Neutrophil (primary cell): ENCODE measurements around the gene OR14K1.
"Not testable (repeated sequence)": the region's sequence is repeated elsewhere in the genome, so short reads cannot be mapped to it uniquely, and the experiment has no call there.

ENCODE experiments used
- H3K27ac ChIP-seq: fragments of 200-600 bp; sonication (generic); 2 replicates; pipeline ENCODE4 v1.5.1; 2016; ENCODE audit warnings: mild to moderate bottlenecking, moderate library complexity
- H3K27me3 ChIP-seq: fragments of 200-600 bp; sonication (generic); 2 replicates; pipeline ENCODE4 v1.6.0; 2016; ENCODE audit warnings: mild to moderate bottlenecking
- H3K36me3 ChIP-seq: fragments of 200-600 bp; sonication (generic); 2 replicates; pipeline ENCODE4 v1.5.1; 2017
- H3K4me1 ChIP-seq, 2 experiments: fragments of 200-600 bp in 1 of 2; sonication (generic) in 1 of 2; 1 replicate in 1 of 2; 2 replicates in 1 of 2; pipeline versions ENCODE4 v1.5.1 to v1.6.1; 2013 to 2016; ENCODE audit warnings: low read depth in 1 of 2, low read length in 1 of 2, mild to moderate bottlenecking in 1 of 2, moderate library complexity in 1 of 2; ENCODE audit not compliant: control insufficient read depth in 1 of 2, insufficient read depth in 1 of 2
- H3K4me3 ChIP-seq, 2 experiments: fragments of 200-600 bp in 1 of 2; sonication (generic) in 1 of 2; 1 replicate in 1 of 2; 2 replicates in 1 of 2; pipeline ENCODE4 v1.5.1; 2013 to 2016; ENCODE audit warnings: low read depth in 1 of 2, low read length in 1 of 2, mild to moderate bottlenecking in 1 of 2, moderate library complexity in 1 of 2
- H3K9me3 ChIP-seq: fragments of 200-600 bp; sonication (generic); 2 replicates; pipeline ENCODE4 v1.5.1; 2016
- TF ChIP-seq, protein P1 (sequence below): fragments of 200-600 bp; sonication (generic); IDR thresholded peaks from 2 replicates; pipeline ENCODE4 v1.5.1; 2016; ENCODE audit warnings: antibody characterized with exemption

OR14K1 gene

GRCh38 chr1:247740721-247741120 lies 2.3 kb downstream of the OR14K1 start:
- H3K27me3 ChIP-seq = no peaks in the 10 kb centered on the region
- no peaks in the 10 kb centered on the region for H3K4me1 ChIP-seq
- no peaks in the 10 kb centered on the region for H3K36me3 ChIP-seq
- TF ChIP-seq, protein P1, sequence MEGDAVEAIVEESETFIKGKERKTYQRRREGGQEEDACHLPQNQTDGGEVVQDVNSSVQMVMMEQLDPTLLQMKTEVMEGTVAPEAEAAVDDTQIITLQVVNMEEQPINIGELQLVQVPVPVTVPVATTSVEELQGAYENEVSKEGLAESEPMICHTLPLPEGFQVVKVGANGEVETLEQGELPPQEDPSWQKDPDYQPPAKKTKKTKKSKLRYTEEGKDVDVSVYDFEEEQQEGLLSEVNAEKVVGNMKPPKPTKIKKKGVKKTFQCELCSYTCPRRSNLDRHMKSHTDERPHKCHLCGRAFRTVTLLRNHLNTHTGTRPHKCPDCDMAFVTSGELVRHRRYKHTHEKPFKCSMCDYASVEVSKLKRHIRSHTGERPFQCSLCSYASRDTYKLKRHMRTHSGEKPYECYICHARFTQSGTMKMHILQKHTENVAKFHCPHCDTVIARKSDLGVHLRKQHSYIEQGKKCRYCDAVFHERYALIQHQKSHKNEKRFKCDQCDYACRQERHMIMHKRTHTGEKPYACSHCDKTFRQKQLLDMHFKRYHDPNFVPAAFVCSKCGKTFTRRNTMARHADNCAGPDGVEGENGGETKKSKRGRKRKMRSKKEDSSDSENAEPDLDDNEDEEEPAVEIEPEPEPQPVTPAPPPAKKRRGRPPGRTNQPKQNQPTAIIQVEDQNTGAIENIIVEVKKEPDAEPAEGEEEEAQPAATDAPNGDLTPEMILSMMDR = no peak
- H3K9me3 ChIP-seq = no peaks in the 10 kb centered on the region
- H3K4me3 ChIP-seq = no peak overlapping the region
- no peak overlapping the region for H3K27ac ChIP-seq

- no peaks in the 10 kb centered on the region for H3K36me3 ChIP-seq
- no peak overlapping the region for H3K4me3 ChIP-seq
- H3K4me1 ChIP-seq = no peaks in the 10 kb centered on the region
- no peaks in the 10 kb centered on the region for H3K27me3 ChIP-seq
- TF ChIP-seq, protein P1 = no peak
- no peak overlapping the region for H3K27ac ChIP-seq
- H3K9me3 ChIP-seq = no peaks in the 10 kb centered on the region
Measured at GRCh38 chr1:247741756-247742155, 3.3 kb downstream of the OR14K1 start.

- not testable (repeated sequence) for H3K4me3 ChIP-seq, H3K4me1 ChIP-seq, H3K27me3 ChIP-seq, H3K36me3 ChIP-seq, H3K27ac ChIP-seq, H3K9me3 ChIP-seq
Measured at GRCh38 chr1:247742215-247742760, 3.9 kb downstream of the OR14K1 start.

DNA sequence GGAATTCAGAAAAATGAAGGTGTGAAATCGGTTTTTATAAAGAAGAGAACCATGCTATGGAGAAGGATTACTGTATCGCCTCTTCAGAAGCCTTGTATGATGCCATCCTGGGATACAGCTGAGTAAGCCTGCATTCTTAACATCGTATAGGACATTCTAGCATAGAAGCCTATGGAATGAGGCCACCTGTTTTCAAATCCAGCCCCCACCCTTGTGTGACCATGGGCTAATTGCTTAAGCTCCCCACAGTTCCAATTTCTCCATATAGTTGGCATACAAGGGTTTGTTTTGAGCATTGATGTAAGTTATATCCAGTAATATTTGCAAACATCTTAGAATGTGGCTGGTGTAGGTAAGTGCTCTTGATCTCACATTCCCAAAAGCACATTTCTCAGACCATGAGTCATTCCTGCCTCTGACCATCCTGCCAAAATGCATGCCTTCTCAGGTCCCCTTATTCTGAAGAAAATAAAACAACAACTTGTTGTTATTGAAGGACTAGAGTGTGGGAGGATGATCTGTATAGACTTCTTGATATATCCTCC lies 8.0 kb downstream of the OR14K1 start:
- no peaks in the 10 kb centered on the region for H3K27me3 ChIP-seq
- H3K4me3 ChIP-seq = no peak overlapping the region

DNA sequence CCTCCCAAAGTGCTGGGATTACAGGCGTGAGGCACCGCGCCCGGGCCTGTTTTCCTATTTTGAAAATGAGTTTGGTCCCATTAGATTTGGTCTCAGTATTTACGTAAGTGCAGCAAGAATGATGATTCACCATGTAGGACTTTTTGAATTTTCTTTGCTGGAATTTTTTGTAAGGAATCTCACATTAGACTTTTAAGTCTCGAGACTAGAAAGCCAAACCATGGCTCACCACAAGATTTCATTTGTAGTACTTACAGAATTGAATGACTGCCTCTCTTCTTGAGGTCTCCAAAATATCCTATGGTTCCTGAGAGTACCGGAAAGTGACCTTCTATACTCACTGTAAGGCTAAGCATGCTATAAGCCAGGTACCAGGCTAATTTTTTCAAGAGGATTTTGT lies 9.2 kb downstream of the OR14K1 start:
- no peaks in the 10 kb centered on the region for H3K4me1 ChIP-seq
- TF ChIP-seq, protein P1 = no peak
- no peak overlapping the region for H3K27ac ChIP-seq
- no peaks in the 10 kb centered on the region for H3K36me3 ChIP-seq
- H3K9me3 ChIP-seq = no peaks in the 10 kb centered on the region
- no peaks in the 10 kb centered on the region for H3K27me3 ChIP-seq
- H3K4me3 ChIP-seq = no peak overlapping the region

More for the DNA sequence above, 8.0 kb downstream of the OR14K1 start:
- H3K36me3 ChIP-seq = no peaks in the 10 kb centered on the region
- H3K27ac ChIP-seq = no peak overlapping the region
- TF ChIP-seq, protein P1 = no peak
- H3K4me1 ChIP-seq = no peaks in the 10 kb centered on the region
- H3K9me3 ChIP-seq = no peaks in the 10 kb centered on the region

- Histone ChIP-seq H3K27me3 (no peaks in the 10 kb centered on the region), H3K9me3 (no peaks in the 10 kb centered on the region), H3K27ac (no peak within 1 kb of the TSS), H3K4me1 (no peaks in the 10 kb centered on the region), H3K4me3 (no peak within 1 kb of the TSS), H3K36me3 (no peaks in the 10 kb centered on the region)
- TF ChIP-seq, protein P1 = no peak
Measured at GRCh38 chr1:247748041-247748440, 9.6 kb downstream of the OR14K1 start, which contains the start of gene OR14A2. TSS of gene OR14A2 (minus strand) at chr1:247748141.
